Activated naive CD4-positive, alpha-beta T cell treated with anti-CD3 and anti-CD28 coated beads, Interleukin-2, amount 10 ng/mL, durations not matched to agents 7 days and 5 days (primary cell): ENCODE measurements around the gene STXBP5.
A peak's percentile ranks its signal among the peaks of the same experiment; 100 is the strongest.

Source experiments
- CTCF ChIA-PET: fragments of 350-600 bp; sonication (Branson Sonifier 250); formaldehyde crosslinking; loops from one replicate; lab custom pipeline; 2021; ENCODE audit warnings: antibody characterized with exemption; lab: Charles Lee
- DNase-seq: peaks from one replicate; pipeline ENCODE4 v3.0.0-alpha.2; 2020
- H3K27ac Mint-ChIP-seq: one replicate; pipeline ENCODE4 v1.8.0; 2021; ENCODE audit warnings: mild to moderate bottlenecking, moderate library complexity, mixed read lengths
- H3K27me3 Mint-ChIP-seq: one replicate; pipeline ENCODE4 v1.8.0; 2021; ENCODE audit warnings: mild to moderate bottlenecking, mixed read lengths
- H3K36me3 Mint-ChIP-seq: one replicate; pipeline ENCODE4 v1.8.0; 2021; ENCODE audit warnings: mixed read lengths
- H3K4me1 Mint-ChIP-seq: one replicate; pipeline ENCODE4 v1.8.0; 2021; ENCODE audit warnings: mixed read lengths
- H3K4me3 Mint-ChIP-seq: one replicate; pipeline ENCODE4 v1.8.0; 2021; ENCODE audit warnings: mild to moderate bottlenecking, moderate library complexity, mixed read lengths
- H3K9me3 Mint-ChIP-seq: one replicate; pipeline ENCODE4 v1.8.0; 2021; ENCODE audit warnings: mixed read lengths

Gene STXBP5

DNA sequence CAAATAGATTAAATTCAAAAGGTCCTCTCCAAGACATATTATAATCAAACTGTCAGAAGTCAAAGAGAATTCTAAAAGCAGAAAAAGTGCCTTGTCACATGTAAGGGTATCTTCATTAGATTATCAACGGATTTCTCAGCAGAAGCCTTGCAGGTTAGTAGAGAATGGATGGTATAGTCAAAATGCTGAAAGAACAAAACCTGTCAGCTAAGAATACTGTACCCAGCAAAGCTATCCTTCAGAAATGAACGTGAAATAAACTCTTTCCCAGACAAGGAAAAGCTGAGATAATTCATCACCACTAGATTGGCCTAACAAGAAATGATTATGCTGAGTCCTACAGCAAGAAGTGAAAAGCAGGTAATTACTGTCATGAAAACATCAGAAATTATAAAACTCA is 92.9 kb downstream of the STXBP5 start:
- H3K4me3 Mint-ChIP-seq: no peak overlapping the region
- CTCF ChIA-PET: no interaction called here
- peaks cover 31% of the 10 kb centered on the region for H3K9me3 Mint-ChIP-seq
- H3K36me3 Mint-ChIP-seq: peaks cover 48% of the 10 kb centered on the region
- no peak overlapping the region for H3K27ac Mint-ChIP-seq
- H3K4me1 Mint-ChIP-seq: peaks cover 12% of the 10 kb centered on the region
- no peaks in the 10 kb centered on the region for H3K27me3 Mint-ChIP-seq
- no peak for DNase-seq

GRCh38 chr6:147297663-147298316 is 93.6 kb downstream of the STXBP5 start:
- H3K36me3 Mint-ChIP-seq: peaks cover 49% of the 10 kb centered on the region
- CTCF ChIA-PET: no interaction called here

DNA sequence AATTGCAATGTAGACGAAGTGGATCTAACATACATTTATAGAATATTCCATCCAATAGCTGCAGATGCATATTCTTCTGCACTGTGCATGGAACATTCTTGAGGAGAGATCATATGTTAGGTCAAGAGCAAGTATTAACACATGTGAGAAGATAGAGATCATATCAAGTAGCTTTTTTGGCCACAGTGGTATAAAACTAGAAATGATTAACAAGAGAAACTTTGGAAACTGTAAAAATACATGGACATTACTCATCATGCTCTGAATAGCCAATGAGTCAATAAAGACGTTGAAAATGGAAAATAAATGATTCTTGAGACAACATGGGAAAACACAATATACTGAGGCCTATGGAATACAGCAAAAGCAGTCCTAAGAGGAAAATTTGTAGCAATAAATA is 94.2 kb downstream of the STXBP5 start:
- peaks cover 34% of the 10 kb centered on the region for H3K9me3 Mint-ChIP-seq
- DNase-seq: no peak
- CTCF ChIA-PET: no interaction called here
- no peaks in the 10 kb centered on the region for H3K27me3 Mint-ChIP-seq
- peaks cover 50% of the 10 kb centered on the region for H3K36me3 Mint-ChIP-seq
- no peak overlapping the region for H3K4me3 Mint-ChIP-seq
- no peak overlapping the region for H3K27ac Mint-ChIP-seq
- peaks cover 12% of the 10 kb centered on the region for H3K4me1 Mint-ChIP-seq

More at GRCh38 chr6:147297663-147298316, 93.6 kb downstream of the STXBP5 start:
- Mint-ChIP-seq H3K9me3 (peaks cover 31% of the 10 kb centered on the region), H3K4me3 (no peak overlapping the region), H3K4me1 (peaks cover 12% of the 10 kb centered on the region), H3K27me3 (no peaks in the 10 kb centered on the region), H3K27ac (no peak overlapping the region)
- no peak for DNase-seq

DNA sequence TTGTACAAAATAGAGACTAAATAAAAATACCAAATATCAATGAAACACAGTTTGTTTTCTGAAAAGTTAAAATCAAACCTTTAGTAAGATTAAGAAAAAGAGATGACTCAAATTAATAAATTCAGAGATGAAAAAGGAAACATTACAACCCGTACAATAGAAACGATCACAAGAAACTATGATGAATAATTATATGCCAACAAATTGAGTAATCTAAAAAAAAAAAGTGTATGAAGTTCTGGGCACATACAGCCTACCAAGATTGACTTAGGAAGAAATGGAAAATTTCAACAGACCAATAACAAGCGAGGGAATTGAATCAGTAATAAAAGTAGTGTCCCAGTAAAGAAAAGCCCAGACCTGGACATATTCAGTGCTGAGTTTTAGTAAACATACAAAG is 94.8 kb downstream of the STXBP5 start:
- Mint-ChIP-seq H3K27me3 (no peaks in the 10 kb centered on the region), H3K27ac (no peak overlapping the region), H3K36me3 (peaks cover 52% of the 10 kb centered on the region), H3K4me3 (no peak overlapping the region), H3K9me3 (peaks cover 40% of the 10 kb centered on the region), H3K4me1 (peaks cover 12% of the 10 kb centered on the region)
- no peak for DNase-seq
- CTCF ChIA-PET: no interaction called here

DNA sequence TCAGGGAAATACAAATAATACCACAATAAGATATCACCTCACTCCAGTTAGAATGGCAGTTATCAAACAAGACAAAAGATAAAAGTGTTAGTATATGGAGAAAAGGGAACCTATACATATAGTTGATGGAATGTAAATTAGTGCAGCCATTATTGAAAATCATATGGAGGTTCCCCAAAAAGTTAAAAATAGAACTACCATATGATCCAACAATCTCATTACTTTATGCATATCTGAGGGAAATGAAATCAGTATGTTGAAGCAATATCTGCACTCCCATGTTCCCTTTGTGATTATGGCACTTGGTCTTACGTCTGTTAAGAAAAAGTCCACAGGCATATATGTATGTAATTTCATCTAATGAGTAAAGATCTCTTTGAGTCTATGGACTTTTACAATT is 96.9 kb downstream of the STXBP5 start:
- CTCF ChIA-PET: no interaction called here
- Mint-ChIP-seq H3K4me1 (peaks cover 12% of the 10 kb centered on the region), H3K36me3 (peaks cover 48% of the 10 kb centered on the region), H3K27me3 (no peaks in the 10 kb centered on the region), H3K4me3 (no peak overlapping the region), H3K27ac (no peak overlapping the region), H3K9me3 (peaks cover 37% of the 10 kb centered on the region)
- DNase-seq: no peak

- Mint-ChIP-seq H3K4me1 (no peaks in the 10 kb centered on the region), H3K9me3 (peaks cover 14% of the 10 kb centered on the region), H3K4me3 (no peak overlapping the region), H3K27ac (no peak overlapping the region), H3K36me3 (peaks cover 25% of the 10 kb centered on the region), H3K27me3 (no peaks in the 10 kb centered on the region)
- CTCF ChIA-PET: no interaction called here
- DNase-seq: no peak
These were observed 99.8 kb downstream of the STXBP5 start for GRCh38 chr6:147304016-147304415.

GRCh38 chr6:147310521-147310920 is 106.3 kb downstream of the STXBP5 start:
- no peak overlapping the region for H3K4me3 Mint-ChIP-seq

GRCh38 chr6:147311218-147311617 is 107.0 kb downstream of the STXBP5 start:
- Mint-ChIP-seq H3K4me3 (no peak overlapping the region), H3K9me3 (no peaks in the 10 kb centered on the region), H3K27ac (no peak overlapping the region), H3K27me3 (no peaks in the 10 kb centered on the region), H3K36me3 (peaks cover 14% of the 10 kb centered on the region), H3K4me1 (no peaks in the 10 kb centered on the region)
- DNase-seq: no peak
- CTCF ChIA-PET: no interaction called here

More at GRCh38 chr6:147310521-147310920, 106.3 kb downstream of the STXBP5 start:
- Mint-ChIP-seq H3K4me1 (no peaks in the 10 kb centered on the region), H3K36me3 (peaks cover 10% of the 10 kb centered on the region), H3K27ac (no peak overlapping the region), H3K27me3 (no peaks in the 10 kb centered on the region), H3K9me3 (no peaks in the 10 kb centered on the region)
- no peak for DNase-seq
- CTCF ChIA-PET: no interaction called here

GRCh38 chr6:147321260-147321659 is 117.0 kb downstream of the STXBP5 start:
- H3K36me3 Mint-ChIP-seq: peaks cover 16% of the 10 kb centered on the region
- H3K4me1 Mint-ChIP-seq: peaks cover 16% of the 10 kb centered on the region
- no peak overlapping the region for H3K27ac Mint-ChIP-seq
- no peaks in the 10 kb centered on the region for H3K9me3 Mint-ChIP-seq
- no peak for DNase-seq
- no peak overlapping the region for H3K4me3 Mint-ChIP-seq
- no peaks in the 10 kb centered on the region for H3K27me3 Mint-ChIP-seq
- CTCF ChIA-PET: no interaction called here

DNA sequence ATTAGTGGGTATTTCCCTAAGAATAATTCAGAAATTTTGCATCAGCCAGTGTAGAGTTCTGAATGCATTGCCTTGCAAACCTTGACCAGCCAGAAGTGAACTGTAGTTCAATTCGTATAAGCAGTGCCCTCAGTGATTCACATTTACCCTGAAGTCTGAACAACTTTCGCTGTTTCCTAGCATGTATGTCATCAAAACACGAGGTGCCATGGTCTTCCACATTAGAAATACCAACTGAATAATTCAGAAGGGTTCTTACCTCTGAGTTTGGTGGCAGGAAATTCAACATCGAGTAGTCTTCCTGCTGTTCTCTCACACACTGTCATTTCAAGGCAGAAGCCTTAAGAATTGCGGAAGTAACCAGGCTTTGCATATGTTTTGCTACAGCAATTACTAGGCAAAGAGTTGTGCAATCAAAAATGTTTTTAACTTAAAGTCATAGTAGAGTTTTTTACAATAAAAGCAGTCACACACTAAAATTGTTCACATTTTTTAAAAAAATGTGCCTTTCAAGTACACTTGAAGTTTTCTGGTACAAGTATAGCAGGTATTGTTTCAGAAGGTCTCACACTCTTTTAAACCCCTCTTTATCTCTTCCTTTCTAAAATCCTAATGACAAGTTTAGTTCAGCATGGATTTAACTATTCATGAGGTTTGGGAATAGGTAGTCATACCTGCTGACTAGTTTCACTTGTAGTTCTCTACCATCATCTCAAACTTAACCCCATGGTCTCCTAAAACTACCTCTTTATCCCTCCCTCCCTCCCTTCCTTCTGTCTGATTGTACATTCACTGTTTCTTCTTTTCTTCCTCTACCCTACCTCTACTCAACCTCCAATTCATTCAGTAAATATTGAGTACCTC is 118.3 kb downstream of the STXBP5 start:
- H3K36me3 Mint-ChIP-seq: peaks cover 21% of the 10 kb centered on the region
- CTCF ChIA-PET: no interaction called here
- no peaks in the 10 kb centered on the region for H3K9me3 Mint-ChIP-seq
- H3K27ac Mint-ChIP-seq: peak overlapping the region; percentile 81
- H3K4me3 Mint-ChIP-seq: peak overlapping the region; percentile 22
- no peak for DNase-seq
- no peaks in the 10 kb centered on the region for H3K27me3 Mint-ChIP-seq
- H3K4me1 Mint-ChIP-seq: peaks cover 16% of the 10 kb centered on the region

GRCh38 chr6:147325557-147325956 is 121.3 kb downstream of the STXBP5 start:
- H3K27ac Mint-ChIP-seq: no peak overlapping the region
- H3K4me1 Mint-ChIP-seq: peaks cover 16% of the 10 kb centered on the region
- CTCF ChIA-PET: no interaction called here
- H3K27me3 Mint-ChIP-seq: no peaks in the 10 kb centered on the region
- no peaks in the 10 kb centered on the region for H3K9me3 Mint-ChIP-seq
- H3K36me3 Mint-ChIP-seq: peaks cover 24% of the 10 kb centered on the region
- no peak overlapping the region for H3K4me3 Mint-ChIP-seq
- DNase-seq: no peak

DNA sequence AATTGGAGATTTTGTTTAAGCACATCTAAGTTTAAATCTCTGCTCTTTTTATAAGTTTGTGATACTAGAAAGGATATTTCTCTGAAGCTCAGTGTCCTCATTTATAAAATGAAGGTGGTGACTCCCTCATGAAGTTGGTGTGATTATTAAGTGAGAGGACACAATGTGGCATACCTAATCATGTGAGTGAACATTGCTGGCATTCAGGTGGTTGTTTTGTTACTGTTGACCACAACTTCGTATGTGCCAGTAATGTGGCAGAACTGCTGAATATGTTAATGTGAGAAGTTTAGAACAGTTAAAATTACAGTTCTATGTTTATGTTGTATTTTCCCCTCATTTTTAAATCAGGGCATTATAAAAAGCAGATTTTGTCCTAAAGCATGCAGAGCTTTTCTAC is 127.2 kb downstream of the STXBP5 start:
- CTCF ChIA-PET: no interaction called here
- Mint-ChIP-seq H3K27me3 (no peaks in the 10 kb centered on the region), H3K36me3 (peaks cover 19% of the 10 kb centered on the region), H3K4me3 (no peak overlapping the region), H3K9me3 (no peaks in the 10 kb centered on the region), H3K4me1 (no peaks in the 10 kb centered on the region), H3K27ac (no peak overlapping the region)
- no peak for DNase-seq

- Mint-ChIP-seq H3K27me3 (no peaks in the 10 kb centered on the region), H3K4me1 (no peaks in the 10 kb centered on the region), H3K27ac (no peak overlapping the region), H3K36me3 (peaks cover 12% of the 10 kb centered on the region), H3K4me3 (no peak overlapping the region), H3K9me3 (no peaks in the 10 kb centered on the region)
- DNase-seq: no peak
- CTCF ChIA-PET: no interaction called here
These were observed 133.7 kb downstream of the STXBP5 start for GRCh38 chr6:147337921-147338320.

- H3K27ac Mint-ChIP-seq: no peak overlapping the region
These were observed 137.3 kb downstream of the STXBP5 start for GRCh38 chr6:147341486-147341885.

DNA sequence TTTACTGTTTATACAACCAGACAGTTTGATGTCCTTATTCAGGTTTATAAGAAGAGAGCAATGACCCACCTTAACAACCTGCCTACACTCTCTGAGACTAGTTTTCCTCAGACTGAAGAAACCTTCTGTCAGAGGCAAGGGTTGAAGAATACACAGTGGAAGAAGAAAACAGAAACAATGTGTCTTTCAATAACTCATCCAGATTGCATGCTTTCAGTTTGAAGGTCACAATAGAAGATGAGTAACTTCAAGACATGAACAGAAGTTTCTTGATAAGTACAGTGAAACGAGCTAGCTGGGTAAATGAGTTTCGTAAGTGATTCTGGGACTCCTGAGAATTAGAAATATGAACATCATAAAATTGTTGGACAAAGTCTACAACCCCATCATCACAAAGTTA is 141.7 kb downstream of the STXBP5 start:
- CTCF ChIA-PET: no interaction called here
- Mint-ChIP-seq H3K27ac (no peak overlapping the region), H3K9me3 (no peaks in the 10 kb centered on the region)

More at GRCh38 chr6:147341486-147341885, 137.3 kb downstream of the STXBP5 start:
- DNase-seq: no peak
- Mint-ChIP-seq H3K4me1 (no peaks in the 10 kb centered on the region), H3K27me3 (no peaks in the 10 kb centered on the region), H3K36me3 (peaks cover 20% of the 10 kb centered on the region), H3K4me3 (no peak overlapping the region), H3K9me3 (no peaks in the 10 kb centered on the region)
- CTCF ChIA-PET: no interaction called here

More for the DNA sequence above, 141.7 kb downstream of the STXBP5 start:
- peaks cover 15% of the 10 kb centered on the region for H3K36me3 Mint-ChIP-seq
- H3K4me3 Mint-ChIP-seq: no peak overlapping the region
- DNase-seq: no peak
- no peaks in the 10 kb centered on the region for H3K27me3 Mint-ChIP-seq
- H3K4me1 Mint-ChIP-seq: no peaks in the 10 kb centered on the region
